Measurements from ENCODE around the gene EMC9. TPM values are rescaled to one million over a fixed set of nuclear protein-coding genes. Genes with fewer than 3 reads are reported as not detected.

EMC9 gene
- total RNA-seq, 1 donor from 2014 or later = 18.5 TPM

GRCh38 chr14:24113379-24113800, 28.0 kb downstream of the EMC9 start:
- H3K4me2 ChIP-seq (ENCODE audit: low read length) = peak overlapping the region; percentile 97
- H3K9me3 ChIP-seq (ENCODE audit: insufficient read depth, low read depth, low read length) = no peaks in the 10 kb centered on the region
- FAIRE-seq (no peak), DNase-seq (ENCODE audit: low read depth) (no peak)
- H4K20me1 ChIP-seq (ENCODE audit: insufficient read depth, low read length) = no peaks in the 10 kb centered on the region
- peak overlapping the region; percentile 97 for H2AFZ ChIP-seq (ENCODE audit: low read depth, low read length)
- Mint-ChIP-seq H3K9me3 (ENCODE audit: unreplicated experiment) (no peaks in the 10 kb centered on the region), H3K4me3 (ENCODE audit: unreplicated experiment) (peak overlapping the region; percentile 94), H3K4me1 (ENCODE audit: low read depth, unreplicated experiment) (peaks cover 9% of the 10 kb centered on the region), H3K36me3 (ENCODE audit: low read depth, unreplicated experiment) (peaks cover 9% of the 10 kb centered on the region), H3K27me3 (ENCODE audit: low read depth, unreplicated experiment) (no peaks in the 10 kb centered on the region), H3K27ac (ENCODE audit: unreplicated experiment) (peak overlapping the region; percentile 98)
- H3K4me3 ChIP-seq (ENCODE audit: insufficient read depth, low read depth, low read length) = peak overlapping the region; percentile 88
- no peaks in the 10 kb centered on the region for H3K27me3 ChIP-seq (ENCODE audit: insufficient read depth, low read length)
- peaks cover 5% of the 10 kb centered on the region for H3K36me3 ChIP-seq (ENCODE audit: insufficient read depth, low read length)
- no peak for TF ChIP-seq EZH2 (IDR thresholded peaks at IDR 0.05; ENCODE audit: insufficient read depth, low read length)
- no peak for TF ChIP-seq CTCF (IDR thresholded peaks at IDR 0.05; ENCODE audit: insufficient read depth, low read depth, low read length)
- peak overlapping the region; percentile 93 for H3K9ac ChIP-seq (ENCODE audit: low read length)
- peaks cover 7% of the 10 kb centered on the region for H3K79me2 ChIP-seq (ENCODE audit: insufficient read depth, low read length)
- peaks cover 13% of the 10 kb centered on the region for H3K4me1 ChIP-seq (ENCODE audit: insufficient read depth, low read length)
- peak overlapping the region; percentile 99 for H3K27ac ChIP-seq (ENCODE audit: low read depth, low read length)

- Histone ChIP-seq H3K79me2 (ENCODE audit: insufficient read depth, low read length) (no peaks in the 10 kb centered on the region), H3K27ac (ENCODE audit: low read depth, low read length) (no peak overlapping the region), H3K27me3 (ENCODE audit: insufficient read depth, low read length) (no peaks in the 10 kb centered on the region), H3K4me3 (ENCODE audit: insufficient read depth, low read depth, low read length) (no peak overlapping the region), H3K4me2 (ENCODE audit: low read length) (no peak overlapping the region), H3K36me3 (ENCODE audit: insufficient read depth, low read length) (no peaks in the 10 kb centered on the region), H2AFZ (ENCODE audit: low read depth, low read length) (no peak overlapping the region), H3K9ac (ENCODE audit: low read length) (no peak overlapping the region), H3K4me1 (ENCODE audit: insufficient read depth, low read length) (peaks cover 9% of the 10 kb centered on the region), H3K9me3 (ENCODE audit: insufficient read depth, low read depth, low read length) (no peaks in the 10 kb centered on the region), H4K20me1 (ENCODE audit: insufficient read depth, low read length) (no peaks in the 10 kb centered on the region)
- Mint-ChIP-seq H3K36me3 (ENCODE audit: low read depth, unreplicated experiment) (no peaks in the 10 kb centered on the region), H3K9me3 (ENCODE audit: unreplicated experiment) (no peaks in the 10 kb centered on the region), H3K27ac (ENCODE audit: unreplicated experiment) (no peak overlapping the region), H3K4me3 (ENCODE audit: unreplicated experiment) (no peak overlapping the region), H3K4me1 (ENCODE audit: low read depth, unreplicated experiment) (peaks cover 5% of the 10 kb centered on the region), H3K27me3 (ENCODE audit: low read depth, unreplicated experiment) (no peaks in the 10 kb centered on the region)
- TF ChIP-seq EZH2 (IDR thresholded peaks at IDR 0.05; ENCODE audit: insufficient read depth, low read length) (no peak), CTCF (IDR thresholded peaks at IDR 0.05; ENCODE audit: insufficient read depth, low read depth, low read length) (no peak)
- no peak for FAIRE-seq
- no peak for DNase-seq (ENCODE audit: low read depth)
Observed at GRCh38 chr14:24110523-24110922, 30.9 kb downstream of the EMC9 start.

GRCh38 chr14:24110060-24110459, 31.3 kb downstream of the EMC9 start:
- Histone ChIP-seq H2AFZ (ENCODE audit: low read depth, low read length) (no peak overlapping the region), H3K4me1 (ENCODE audit: insufficient read depth, low read length) (peaks cover 5% of the 10 kb centered on the region), H3K9ac (ENCODE audit: low read length) (no peak overlapping the region), H3K27ac (ENCODE audit: low read depth, low read length) (no peak overlapping the region), H3K9me3 (ENCODE audit: insufficient read depth, low read depth, low read length) (no peaks in the 10 kb centered on the region), H4K20me1 (ENCODE audit: insufficient read depth, low read length) (no peaks in the 10 kb centered on the region), H3K79me2 (ENCODE audit: insufficient read depth, low read length) (no peaks in the 10 kb centered on the region), H3K36me3 (ENCODE audit: insufficient read depth, low read length) (no peaks in the 10 kb centered on the region), H3K27me3 (ENCODE audit: insufficient read depth, low read length) (no peaks in the 10 kb centered on the region), H3K4me3 (ENCODE audit: insufficient read depth, low read depth, low read length) (no peak overlapping the region), H3K4me2 (ENCODE audit: low read length) (no peak overlapping the region)
- Mint-ChIP-seq H3K4me1 (ENCODE audit: low read depth, unreplicated experiment) (peaks cover 3% of the 10 kb centered on the region), H3K4me3 (ENCODE audit: unreplicated experiment) (no peak overlapping the region), H3K36me3 (ENCODE audit: low read depth, unreplicated experiment) (peaks cover 2% of the 10 kb centered on the region), H3K27ac (ENCODE audit: unreplicated experiment) (no peak overlapping the region), H3K27me3 (ENCODE audit: low read depth, unreplicated experiment) (no peaks in the 10 kb centered on the region), H3K9me3 (ENCODE audit: unreplicated experiment) (no peaks in the 10 kb centered on the region)
- no peak for DNase-seq (ENCODE audit: low read depth)
- TF ChIP-seq EZH2 (IDR thresholded peaks at IDR 0.05; ENCODE audit: insufficient read depth, low read length) (no peak), CTCF (IDR thresholded peaks at IDR 0.05; ENCODE audit: insufficient read depth, low read depth, low read length) (no peak)
- no peak for FAIRE-seq
